MG63 (cell line): Measurements from ENCODE around the gene TREML4. TPM values are rescaled to one million over a fixed set of nuclear protein-coding genes. Genes with fewer than 3 reads are reported as not detected.

ENCODE experiments used
- DNase-seq: peaks from one replicate; pipeline ENCODE4 v3.0.0-alpha.2; 2020
- H3K27me3 ChIP-seq: fragments of 250-450 bp; sonication (Bioruptor Pico); 2 replicates; pipeline ENCODE4 v1.5.1; 2020; ENCODE audit warnings: mild to moderate bottlenecking, moderate library complexity
- H3K36me3 ChIP-seq: fragments of 250-450 bp; sonication (Bioruptor Pico); 2 replicates; pipeline ENCODE4 v1.5.1; 2020; ENCODE audit warnings: mild to moderate bottlenecking, moderate library complexity
- H3K4me3 ChIP-seq: fragments of 250-450 bp; sonication (Bioruptor Pico); 2 replicates; pipeline ENCODE4 v1.5.1; 2020; ENCODE audit warnings: mild to moderate bottlenecking, moderate library complexity
- H3K9me3 ChIP-seq: fragments of 250-450 bp; sonication (Bioruptor Pico); 2 replicates; pipeline ENCODE4 v1.5.1; 2020; ENCODE audit warnings: mild to moderate bottlenecking, moderate library complexity
- total RNA-seq: library from RNA; depleted of rRNA; stranded (reverse); fragments of >200 nt; shearing (Covaris generic); gene quantifications from 2 replicates; pipeline ENCODE4 v1.2.3, GENCODE V29; 2014; ENCODE audit warnings: low replicate concordance

The TREML4 gene
- total RNA-seq, 1 experiment from 2014 or later = not detected

- Histone ChIP-seq H3K27me3 (no peaks in the 10 kb centered on the region), H3K36me3 (no peaks in the 10 kb centered on the region), H3K4me3 (no peak overlapping the region), H3K9me3 (no peaks in the 10 kb centered on the region)
- DNase-seq = no peak
Observed at GRCh38 chr6:41268478-41268877, 40.3 kb downstream of the TREML4 start.

GRCh38 chr6:41269166-41269565 lies 41.0 kb downstream of the TREML4 start:
- H3K36me3 ChIP-seq = no peaks in the 10 kb centered on the region

DNA sequence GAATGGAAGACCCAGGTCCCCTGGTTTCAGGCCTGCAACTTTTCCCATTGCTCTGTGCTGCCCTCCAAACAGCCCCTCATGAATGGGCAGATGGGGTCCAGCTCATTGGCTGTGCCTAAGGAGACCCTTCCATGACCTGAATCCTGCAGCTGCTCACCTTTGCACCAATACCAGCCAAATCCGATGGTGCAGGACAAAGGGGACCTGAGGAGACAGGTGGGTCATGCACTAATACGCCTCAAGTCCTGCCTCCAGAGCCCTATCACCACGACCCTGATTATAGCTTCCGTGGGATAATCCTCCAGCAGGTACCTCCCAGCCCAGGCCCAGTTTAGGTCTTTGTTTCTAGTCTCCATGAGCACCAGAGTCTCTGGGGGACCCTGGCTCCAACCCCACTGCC lies 41.6 kb downstream of the TREML4 start:
- Histone ChIP-seq H3K9me3 (no peaks in the 10 kb centered on the region), H3K27me3 (no peaks in the 10 kb centered on the region), H3K4me3 (no peak overlapping the region), H3K36me3 (no peaks in the 10 kb centered on the region)
- no peak for DNase-seq

More at GRCh38 chr6:41269166-41269565, 41.0 kb downstream of the TREML4 start:
- no peak overlapping the region for H3K4me3 ChIP-seq
- no peaks in the 10 kb centered on the region for H3K9me3 ChIP-seq
- H3K27me3 ChIP-seq = no peaks in the 10 kb centered on the region
- DNase-seq = no peak

DNA sequence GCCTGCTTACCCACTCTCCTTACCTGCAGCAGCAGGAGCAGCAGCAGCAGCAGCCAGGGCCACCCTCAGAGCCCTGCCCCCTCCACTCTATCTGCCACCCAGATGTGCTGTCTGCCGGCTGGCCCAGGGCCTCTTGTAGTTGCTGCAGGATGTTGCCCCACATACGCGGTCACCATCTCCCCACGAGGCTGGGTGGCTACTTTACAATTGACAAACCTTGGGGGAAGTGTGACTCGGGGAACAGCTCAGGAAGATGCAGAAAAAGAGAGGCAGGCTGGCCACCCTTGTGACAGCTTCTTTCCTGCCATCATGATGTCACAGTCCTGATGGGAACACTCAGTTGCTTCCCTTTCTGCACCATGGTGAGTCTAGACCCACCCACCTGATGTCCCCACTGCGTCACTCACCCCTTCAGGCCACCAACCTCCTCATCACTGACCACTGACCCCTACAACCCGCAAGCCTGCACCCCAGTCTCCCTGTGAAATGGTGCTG lies 43.8 kb downstream of the TREML4 start:
- no peak for DNase-seq
- Histone ChIP-seq H3K27me3 (no peaks in the 10 kb centered on the region), H3K9me3 (no peaks in the 10 kb centered on the region), H3K36me3 (no peaks in the 10 kb centered on the region), H3K4me3 (no peak overlapping the region)

GRCh38 chr6:41272591-41273240 lies 44.6 kb downstream of the TREML4 start:
- Histone ChIP-seq H3K9me3 (no peaks in the 10 kb centered on the region), H3K4me3 (no peak overlapping the region), H3K27me3 (no peaks in the 10 kb centered on the region), H3K36me3 (no peaks in the 10 kb centered on the region)
- DNase-seq = no peak

DNA sequence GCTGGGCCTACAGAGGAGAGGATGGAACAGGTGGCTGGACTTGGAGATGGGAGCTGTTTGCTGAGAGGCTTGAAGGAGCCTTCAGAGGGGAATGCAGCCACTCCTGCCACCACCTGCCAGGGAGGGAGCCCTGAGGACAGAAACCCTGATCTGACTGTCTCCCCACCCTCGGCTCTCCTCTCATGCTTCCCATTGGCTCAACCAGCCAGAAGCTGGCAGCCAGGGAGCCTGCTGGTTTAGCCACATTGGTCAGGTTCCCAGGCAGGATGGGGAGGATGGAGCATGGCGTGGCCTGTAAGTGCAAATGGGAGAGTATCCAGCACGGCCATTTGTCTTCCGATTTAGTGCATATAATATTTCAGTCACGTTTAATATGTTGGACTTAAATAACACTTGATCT lies 45.6 kb downstream of the TREML4 start:
- Histone ChIP-seq H3K27me3 (no peaks in the 10 kb centered on the region), H3K9me3 (no peaks in the 10 kb centered on the region)

DNA sequence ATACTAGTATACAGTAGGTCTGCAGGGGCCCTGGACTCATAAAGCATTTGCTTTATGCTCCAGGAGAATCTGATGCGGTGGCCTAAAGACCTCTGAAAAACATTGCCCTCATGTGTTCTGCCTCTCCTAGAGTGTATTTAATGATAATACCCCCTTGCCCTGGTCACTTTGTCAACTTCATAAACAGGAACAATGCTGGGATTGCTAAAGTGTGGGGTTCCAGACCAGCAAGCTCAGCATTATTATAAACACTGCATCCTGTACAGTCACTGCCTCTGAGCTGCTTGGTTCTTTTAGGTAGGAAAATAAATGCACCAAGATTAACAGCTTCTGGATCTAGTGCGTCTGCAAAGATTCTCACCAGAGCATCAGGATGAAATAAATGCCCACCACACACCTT lies 46.1 kb downstream of the TREML4 start:
- no peak for DNase-seq
- no peaks in the 10 kb centered on the region for H3K36me3 ChIP-seq

More for the DNA sequence above, 45.6 kb downstream of the TREML4 start:
- Histone ChIP-seq H3K36me3 (no peaks in the 10 kb centered on the region), H3K4me3 (no peak overlapping the region)
- no peak for DNase-seq

GRCh38 chr6:41275489-41275888 lies 47.3 kb downstream of the TREML4 start:
- Histone ChIP-seq H3K27me3 (no peaks in the 10 kb centered on the region), H3K9me3 (no peaks in the 10 kb centered on the region), H3K36me3 (no peaks in the 10 kb centered on the region), H3K4me3 (no peak overlapping the region)
- DNase-seq = no peak

More for the DNA sequence above, 46.1 kb downstream of the TREML4 start:
- Histone ChIP-seq H3K27me3 (no peaks in the 10 kb centered on the region), H3K4me3 (no peak overlapping the region), H3K9me3 (no peaks in the 10 kb centered on the region)

DNA sequence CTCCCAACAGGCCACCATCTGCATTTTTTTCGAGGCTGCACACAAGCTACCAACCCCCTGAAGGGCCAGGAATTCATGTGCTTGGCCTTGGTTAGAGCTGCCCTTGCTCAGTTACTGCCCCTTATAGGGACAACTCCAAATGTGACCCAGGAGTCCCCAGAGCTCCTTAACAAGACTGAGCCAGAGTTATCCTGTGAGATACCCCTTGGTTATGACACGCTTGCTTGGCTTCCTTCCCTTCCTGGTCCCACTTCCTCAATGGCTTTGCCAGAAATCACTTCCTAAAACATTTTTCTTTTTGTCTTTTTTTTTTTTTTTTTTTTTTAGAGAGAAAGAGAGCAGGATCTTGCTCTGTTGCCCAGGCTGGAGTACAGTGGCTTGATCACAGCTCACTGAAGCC lies 49.5 kb downstream of the TREML4 start:
- no peaks in the 10 kb centered on the region for H3K27me3 ChIP-seq
- H3K4me3 ChIP-seq = no peak overlapping the region
- no peaks in the 10 kb centered on the region for H3K36me3 ChIP-seq
- no peak for DNase-seq
- H3K9me3 ChIP-seq = no peaks in the 10 kb centered on the region

GRCh38 chr6:41278699-41279405 lies 50.7 kb downstream of the TREML4 start:
- Histone ChIP-seq H3K4me3 (no peak overlapping the region), H3K9me3 (no peaks in the 10 kb centered on the region), H3K36me3 (no peaks in the 10 kb centered on the region), H3K27me3 (no peaks in the 10 kb centered on the region)
- DNase-seq = peak; percentile 22

DNA sequence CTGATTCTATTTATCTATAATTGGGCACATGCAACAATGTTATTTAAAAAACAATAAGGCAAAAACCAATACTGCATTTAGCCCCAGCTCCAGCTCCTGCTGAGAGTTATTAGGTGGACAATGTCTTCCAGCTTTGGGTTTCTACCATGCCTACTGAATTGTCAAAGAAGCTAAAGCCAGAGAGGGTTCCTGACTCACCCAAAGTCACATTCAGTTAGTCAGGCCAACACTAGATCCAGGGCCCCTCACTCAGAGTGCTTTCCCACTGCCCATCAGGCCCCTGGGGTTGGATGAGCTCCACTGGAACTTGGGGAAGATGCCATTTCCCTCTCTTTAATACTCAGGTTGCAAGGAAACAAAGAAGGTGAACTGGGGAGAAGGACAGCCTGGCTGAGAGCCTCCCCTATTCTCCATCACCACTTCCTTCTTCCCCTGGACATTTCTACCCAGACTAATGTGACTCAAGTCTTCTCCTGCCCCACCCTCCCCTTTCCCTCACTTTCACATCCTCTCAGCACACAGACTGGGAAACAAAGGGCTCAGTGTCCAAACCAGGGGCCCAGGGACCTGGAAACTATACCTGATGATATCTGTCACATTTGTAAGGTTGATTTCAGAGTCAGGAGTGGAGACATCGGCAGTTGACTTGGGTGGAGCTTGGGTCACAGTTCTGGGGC lies 52.4 kb downstream of the TREML4 start:
- H3K9me3 ChIP-seq = no peaks in the 10 kb centered on the region
- no peaks in the 10 kb centered on the region for H3K27me3 ChIP-seq
- DNase-seq = no peak
- no peak overlapping the region for H3K4me3 ChIP-seq
- H3K36me3 ChIP-seq = no peaks in the 10 kb centered on the region

DNA sequence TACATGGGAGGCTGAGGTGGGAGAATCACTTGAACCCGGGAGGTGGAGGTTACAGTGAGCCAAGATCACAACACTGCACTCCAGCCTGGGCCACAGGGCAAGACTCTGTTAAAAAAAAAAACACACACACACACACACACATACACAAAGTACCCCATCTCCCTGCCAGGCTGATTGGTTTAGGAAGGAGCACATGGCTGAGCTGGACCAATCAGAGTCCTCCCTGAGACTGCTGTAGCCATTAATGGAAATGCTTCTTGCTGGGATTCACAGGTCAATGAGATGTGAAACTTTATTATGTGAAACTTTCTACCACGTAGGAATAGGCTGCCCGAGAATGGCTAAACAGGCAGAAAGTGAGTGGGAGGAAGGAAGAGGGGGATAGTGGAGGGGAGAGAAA lies 55.5 kb downstream of the TREML4 start:
- Histone ChIP-seq H3K36me3 (no peaks in the 10 kb centered on the region), H3K9me3 (no peaks in the 10 kb centered on the region), H3K4me3 (no peak overlapping the region), H3K27me3 (no peaks in the 10 kb centered on the region)
- no peak for DNase-seq

DNA sequence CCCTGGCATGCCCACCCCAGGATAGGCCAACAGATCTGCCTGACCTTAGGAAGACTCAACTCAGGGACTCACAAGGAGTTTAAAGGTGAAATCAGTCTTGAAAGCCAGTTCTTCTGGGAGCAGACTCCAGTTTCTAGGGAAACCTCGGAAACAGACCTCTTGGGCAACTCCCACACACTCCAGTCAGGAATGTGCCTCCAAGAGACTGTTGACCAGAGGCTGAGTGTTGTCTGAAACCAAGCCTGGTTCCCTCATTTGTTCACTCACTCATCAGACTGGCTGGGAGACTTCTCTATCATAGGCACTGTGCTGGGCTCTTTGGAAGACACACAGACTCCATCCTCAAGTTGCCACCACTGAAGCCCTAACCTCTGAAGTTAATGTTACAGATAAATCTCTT lies 56.6 kb downstream of the TREML4 start:
- DNase-seq = no peak
- Histone ChIP-seq H3K9me3 (no peaks in the 10 kb centered on the region), H3K4me3 (no peak overlapping the region), H3K36me3 (no peaks in the 10 kb centered on the region), H3K27me3 (no peaks in the 10 kb centered on the region)

DNA sequence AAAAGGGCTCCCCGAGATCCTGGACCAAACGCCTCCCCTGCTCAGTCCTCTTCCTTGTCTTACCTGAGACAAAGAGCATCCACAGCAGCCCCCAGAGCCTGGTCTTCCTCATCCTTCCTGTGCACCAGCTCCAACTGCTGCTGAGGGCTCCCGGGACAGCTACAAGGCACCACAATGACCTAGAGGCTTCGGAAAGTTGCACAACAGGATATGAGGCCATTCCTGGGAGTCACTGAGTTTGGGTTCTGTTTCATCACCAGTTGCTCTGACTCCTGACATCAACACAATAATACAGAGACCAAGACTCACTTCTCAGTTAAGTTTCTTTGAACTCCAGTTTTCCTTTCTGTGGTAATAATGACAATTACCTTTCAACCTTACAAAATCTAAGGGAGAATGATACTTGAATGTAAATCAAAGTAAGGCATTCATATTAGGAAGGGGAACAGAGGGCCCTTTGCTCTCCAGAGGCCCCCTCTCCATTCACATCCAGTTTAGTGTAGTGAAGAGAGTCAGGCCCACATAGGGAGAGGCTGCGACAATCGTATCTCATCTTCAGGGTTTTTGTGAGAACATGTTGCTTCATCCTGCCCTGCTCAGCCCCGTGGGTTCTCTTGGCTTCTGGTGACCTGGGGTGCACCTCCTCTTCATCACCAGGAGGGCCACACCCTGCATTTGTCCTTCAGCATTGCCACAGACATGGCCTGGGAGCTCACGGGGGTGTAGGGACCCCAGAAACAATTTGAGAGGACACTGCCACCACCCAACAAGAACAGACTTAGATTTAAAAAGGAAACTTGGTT lies 58.6 kb downstream of the TREML4 start, which contains the start of gene TREM1:
TSS of gene TREM1 (minus strand) at position 139 of the 803 bp plus-strand sequence. CDS start at position 112, 27 bp downstream.
- peak; percentile 11 for DNase-seq
- H3K9me3 ChIP-seq = no peaks in the 10 kb centered on the region

DNA sequence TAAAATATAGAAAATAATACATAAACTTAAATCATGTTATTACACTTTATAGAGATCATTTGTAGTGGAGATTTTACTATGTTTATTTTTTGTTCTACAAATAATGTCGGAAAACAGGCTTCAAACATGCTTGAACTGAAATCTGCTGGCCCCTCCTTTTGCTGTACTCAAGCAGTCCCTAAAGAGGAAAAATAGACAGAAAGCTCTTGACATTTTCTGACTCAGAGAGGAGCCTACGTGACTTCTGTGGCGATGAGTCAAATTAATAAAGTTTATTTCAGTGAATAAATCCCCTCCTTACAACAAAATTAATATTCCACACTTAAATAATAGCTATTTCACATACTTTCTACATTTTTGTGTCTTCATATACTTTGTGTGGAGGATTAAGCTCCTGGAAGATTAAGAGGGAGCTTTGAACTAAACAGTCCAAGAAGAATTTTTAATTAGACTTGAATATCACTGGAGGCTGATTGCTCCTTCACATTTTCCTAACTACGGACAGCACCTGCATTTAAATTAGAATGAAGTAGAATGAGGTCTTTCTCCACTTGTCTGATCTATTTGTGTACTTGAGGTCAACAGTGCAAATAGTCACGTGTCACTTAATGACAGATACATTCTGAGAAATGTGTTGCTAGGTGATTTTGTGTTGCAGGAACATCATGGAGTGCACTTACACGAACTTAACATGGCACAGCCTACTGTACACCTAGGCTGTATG lies 60.0 kb downstream of the TREML4 start:
- Histone ChIP-seq H3K27me3 (no peaks in the 10 kb centered on the region), H3K4me3 (no peak overlapping the region), H3K36me3 (no peaks in the 10 kb centered on the region), H3K9me3 (no peaks in the 10 kb centered on the region)
- DNase-seq = no peak

More for the DNA sequence above, 58.6 kb downstream of the TREML4 start, which contains the start of gene TREM1:
- H3K4me3 ChIP-seq = no peak within 1 kb of the TSS
- no peaks in the 10 kb centered on the region for H3K27me3 ChIP-seq
- H3K36me3 ChIP-seq = no peaks in the 10 kb centered on the region
